ENCODE data around the gene CHD5.

The CHD5 gene

GRCh38 chr1:6128276-6129081 lies 51.6 kb downstream of the CHD5 start:
- Mint-ChIP-seq H3K36me3 (peaks cover 3% of the 10 kb centered on the region), H3K4me3 (no peak overlapping the region), H3K9me3 (ENCODE audit: low read depth) (peaks cover 7% of the 10 kb centered on the region), H3K4me1 (ENCODE audit: low read depth) (peaks cover 8% of the 10 kb centered on the region), H3K27ac (no peak overlapping the region), H3K27me3 (no peaks in the 10 kb centered on the region)

- Mint-ChIP-seq H3K4me1 (ENCODE audit: low read depth) (peaks cover 8% of the 10 kb centered on the region), H3K4me3 (no peak overlapping the region)
These were observed 52.4 kb downstream of the CHD5 start for GRCh38 chr1:6127587-6128163.

GRCh38 chr1:6126521-6127067 lies 53.5 kb downstream of the CHD5 start:
- Mint-ChIP-seq H3K9me3 (ENCODE audit: low read depth) (no peaks in the 10 kb centered on the region), H3K27me3 (no peaks in the 10 kb centered on the region), H3K4me3 (no peak overlapping the region), H3K4me1 (ENCODE audit: low read depth) (peaks cover 8% of the 10 kb centered on the region), H3K36me3 (no peaks in the 10 kb centered on the region), H3K27ac (no peak overlapping the region)

More at GRCh38 chr1:6127587-6128163, 52.4 kb downstream of the CHD5 start:
- Mint-ChIP-seq H3K36me3 (peaks cover 3% of the 10 kb centered on the region), H3K27ac (no peak overlapping the region), H3K27me3 (no peaks in the 10 kb centered on the region), H3K9me3 (ENCODE audit: low read depth) (peaks cover 7% of the 10 kb centered on the region)

- H3K27me3 Mint-ChIP-seq, result no peaks in the 10 kb centered on the region
- no peaks in the 10 kb centered on the region for H3K36me3 Mint-ChIP-seq
- peaks cover 8% of the 10 kb centered on the region for H3K4me1 Mint-ChIP-seq (ENCODE audit: low read depth)
- H3K4me3 Mint-ChIP-seq, result no peak overlapping the region
- no peaks in the 10 kb centered on the region for H3K9me3 Mint-ChIP-seq (ENCODE audit: low read depth)
- no peak overlapping the region for H3K27ac Mint-ChIP-seq
These were observed 54.1 kb downstream of the CHD5 start for GRCh38 chr1:6126028-6126427.

GRCh38 chr1:6125366-6125765 lies 54.8 kb downstream of the CHD5 start:
- H3K27me3 Mint-ChIP-seq, result no peaks in the 10 kb centered on the region

DNA sequence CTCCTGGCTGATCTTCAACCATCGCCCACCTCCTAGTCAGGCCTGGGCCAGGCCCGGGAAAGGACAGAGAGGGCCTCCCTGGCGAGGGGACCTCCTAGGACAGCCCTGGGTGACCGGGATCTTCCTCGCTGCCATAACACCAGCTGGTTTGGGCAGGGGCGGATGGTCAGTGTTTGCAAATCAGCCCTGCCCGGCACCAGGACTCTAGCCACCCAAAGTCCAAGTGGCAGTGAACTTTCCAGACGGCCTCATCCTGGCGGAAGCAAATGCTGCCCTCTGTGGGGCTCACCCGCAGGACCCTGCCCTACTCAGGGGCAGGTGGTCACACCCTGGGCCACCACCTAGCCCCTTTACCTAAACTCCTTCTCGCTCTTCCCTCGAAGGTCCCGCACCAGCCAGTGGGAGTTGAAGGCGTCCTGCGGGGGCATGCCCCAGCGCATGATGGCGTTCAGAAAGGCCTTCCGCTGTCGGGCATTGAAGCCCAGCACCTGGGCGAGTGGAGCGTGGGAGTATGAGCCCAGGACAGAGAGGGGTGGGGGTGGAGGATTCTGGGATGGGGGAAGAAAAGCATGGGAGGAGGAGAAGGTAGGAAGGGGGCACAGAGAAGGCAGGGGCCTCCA lies 55.3 kb downstream of the CHD5 start:
- Mint-ChIP-seq H3K4me1 (ENCODE audit: low read depth) (peaks cover 8% of the 10 kb centered on the region), H3K9me3 (ENCODE audit: low read depth) (no peaks in the 10 kb centered on the region), H3K27me3 (no peaks in the 10 kb centered on the region), H3K27ac (no peak overlapping the region), H3K36me3 (no peaks in the 10 kb centered on the region), H3K4me3 (no peak overlapping the region)

More at GRCh38 chr1:6125366-6125765, 54.8 kb downstream of the CHD5 start:
- Mint-ChIP-seq H3K4me3 (no peak overlapping the region), H3K27ac (no peak overlapping the region), H3K36me3 (no peaks in the 10 kb centered on the region), H3K9me3 (ENCODE audit: low read depth) (no peaks in the 10 kb centered on the region), H3K4me1 (ENCODE audit: low read depth) (peaks cover 8% of the 10 kb centered on the region)

- no peak overlapping the region for H3K27ac Mint-ChIP-seq
- no peaks in the 10 kb centered on the region for H3K36me3 Mint-ChIP-seq
- H3K4me3 Mint-ChIP-seq, result no peak overlapping the region
- H3K4me1 Mint-ChIP-seq (ENCODE audit: low read depth), result peaks cover 8% of the 10 kb centered on the region
- H3K9me3 Mint-ChIP-seq (ENCODE audit: low read depth), result no peaks in the 10 kb centered on the region
- H3K27me3 Mint-ChIP-seq, result no peaks in the 10 kb centered on the region
These were observed 55.8 kb downstream of the CHD5 start for GRCh38 chr1:6124341-6124740.

DNA sequence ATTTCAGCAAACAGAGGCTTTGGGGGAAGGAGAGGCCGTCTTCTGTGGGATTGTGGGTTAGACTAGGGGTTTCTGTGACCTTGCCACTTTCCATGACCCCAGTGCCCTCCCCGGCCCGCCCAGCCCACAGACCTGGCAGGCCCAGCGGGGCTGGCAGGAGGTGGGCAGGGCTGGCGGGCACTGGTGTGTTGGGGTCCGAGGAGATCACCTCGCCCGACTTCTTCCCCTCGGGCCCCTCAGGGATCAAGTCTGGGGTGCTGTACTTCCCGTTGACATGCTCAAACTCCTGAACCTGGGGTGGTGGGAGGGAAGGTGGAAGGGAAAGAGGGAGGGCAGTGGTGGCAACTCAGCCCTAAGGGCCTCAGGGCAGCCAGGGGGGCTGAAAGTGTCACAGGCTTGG lies 56.3 kb downstream of the CHD5 start:
- peaks cover 8% of the 10 kb centered on the region for H3K4me1 Mint-ChIP-seq (ENCODE audit: low read depth)
- H3K4me3 Mint-ChIP-seq, result no peak overlapping the region
- H3K36me3 Mint-ChIP-seq, result no peaks in the 10 kb centered on the region
- H3K9me3 Mint-ChIP-seq (ENCODE audit: low read depth), result no peaks in the 10 kb centered on the region
- H3K27ac Mint-ChIP-seq, result no peak overlapping the region
- no peaks in the 10 kb centered on the region for H3K27me3 Mint-ChIP-seq

DNA sequence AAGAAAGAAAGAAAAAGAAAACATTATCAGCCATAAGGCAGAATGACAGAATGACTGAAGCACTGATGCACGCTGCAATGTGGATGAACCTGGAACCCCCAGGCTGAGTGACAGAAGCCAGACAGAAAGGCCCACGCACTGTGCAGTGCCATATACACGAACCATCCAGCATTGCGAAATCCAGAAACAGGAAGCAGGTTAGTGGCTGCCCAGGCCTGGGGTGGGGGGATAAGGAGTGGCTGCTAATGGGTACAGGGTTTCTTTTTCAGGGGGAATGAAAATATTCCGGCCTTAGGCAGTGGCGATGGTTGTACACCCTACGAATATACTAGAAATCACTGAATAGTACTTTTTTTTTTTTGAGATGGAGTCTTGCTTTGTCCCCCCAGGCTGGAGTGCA lies 57.0 kb downstream of the CHD5 start:
- Mint-ChIP-seq H3K27ac (no peak overlapping the region), H3K9me3 (ENCODE audit: low read depth) (no peaks in the 10 kb centered on the region), H3K4me3 (no peak overlapping the region)

GRCh38 chr1:6121651-6122370 lies 58.3 kb downstream of the CHD5 start:
- Mint-ChIP-seq H3K9me3 (ENCODE audit: low read depth) (peaks cover 4% of the 10 kb centered on the region), H3K27me3 (no peaks in the 10 kb centered on the region), H3K36me3 (no peaks in the 10 kb centered on the region), H3K27ac (no peak overlapping the region), H3K4me1 (ENCODE audit: low read depth) (peaks cover 2% of the 10 kb centered on the region), H3K4me3 (no peak overlapping the region)

More for the DNA sequence above, 57.0 kb downstream of the CHD5 start:
- Mint-ChIP-seq H3K36me3 (no peaks in the 10 kb centered on the region), H3K4me1 (ENCODE audit: low read depth) (peaks cover 8% of the 10 kb centered on the region), H3K27me3 (no peaks in the 10 kb centered on the region)

DNA sequence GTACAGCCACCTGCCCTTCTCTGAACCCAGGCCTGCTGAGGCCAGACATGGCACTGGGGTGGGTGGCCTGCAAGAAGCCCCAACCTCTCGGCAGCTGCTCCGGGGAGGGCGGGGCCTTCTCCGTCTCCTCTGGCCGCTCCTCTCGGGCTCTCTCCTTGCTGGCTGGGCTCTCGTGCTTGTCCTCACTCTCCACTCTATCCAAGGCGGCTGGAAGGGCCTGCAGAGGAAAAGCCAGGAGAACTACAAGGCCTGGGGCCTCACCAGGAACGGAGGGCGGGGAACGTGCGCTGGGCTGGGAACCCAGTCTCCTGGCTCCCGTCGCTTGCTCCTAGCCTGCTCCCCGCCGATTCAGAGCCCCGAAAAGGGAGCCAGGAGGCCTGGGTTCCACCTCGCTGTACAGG lies 59.1 kb downstream of the CHD5 start:
- Mint-ChIP-seq H3K9me3 (ENCODE audit: low read depth) (peaks cover 7% of the 10 kb centered on the region), H3K4me3 (no peak overlapping the region)

GRCh38 chr1:6118415-6118814 lies 61.7 kb downstream of the CHD5 start:
- H3K9me3 Mint-ChIP-seq (ENCODE audit: low read depth), result peaks cover 7% of the 10 kb centered on the region
- no peaks in the 10 kb centered on the region for H3K4me1 Mint-ChIP-seq (ENCODE audit: low read depth)
- no peaks in the 10 kb centered on the region for H3K36me3 Mint-ChIP-seq
- no peaks in the 10 kb centered on the region for H3K27me3 Mint-ChIP-seq
- H3K4me3 Mint-ChIP-seq, result no peak overlapping the region
- no peak overlapping the region for H3K27ac Mint-ChIP-seq

More for the DNA sequence above, 59.1 kb downstream of the CHD5 start:
- H3K27ac Mint-ChIP-seq, result no peak overlapping the region
- no peaks in the 10 kb centered on the region for H3K27me3 Mint-ChIP-seq
- H3K4me1 Mint-ChIP-seq (ENCODE audit: low read depth), result no peaks in the 10 kb centered on the region
- no peaks in the 10 kb centered on the region for H3K36me3 Mint-ChIP-seq

- Mint-ChIP-seq H3K4me1 (ENCODE audit: low read depth) (no peaks in the 10 kb centered on the region), H3K9me3 (ENCODE audit: low read depth) (peaks cover 7% of the 10 kb centered on the region), H3K27me3 (peaks cover 2% of the 10 kb centered on the region), H3K36me3 (no peaks in the 10 kb centered on the region), H3K27ac (no peak overlapping the region), H3K4me3 (no peak overlapping the region)
These were observed 62.5 kb downstream of the CHD5 start for GRCh38 chr1:6117624-6118023.

GRCh38 chr1:6117064-6117463 lies 63.1 kb downstream of the CHD5 start:
- Mint-ChIP-seq H3K27ac (no peak overlapping the region), H3K36me3 (no peaks in the 10 kb centered on the region), H3K27me3 (peaks cover 2% of the 10 kb centered on the region), H3K9me3 (ENCODE audit: low read depth) (peaks cover 7% of the 10 kb centered on the region), H3K4me3 (no peak overlapping the region), H3K4me1 (ENCODE audit: low read depth) (no peaks in the 10 kb centered on the region)

DNA sequence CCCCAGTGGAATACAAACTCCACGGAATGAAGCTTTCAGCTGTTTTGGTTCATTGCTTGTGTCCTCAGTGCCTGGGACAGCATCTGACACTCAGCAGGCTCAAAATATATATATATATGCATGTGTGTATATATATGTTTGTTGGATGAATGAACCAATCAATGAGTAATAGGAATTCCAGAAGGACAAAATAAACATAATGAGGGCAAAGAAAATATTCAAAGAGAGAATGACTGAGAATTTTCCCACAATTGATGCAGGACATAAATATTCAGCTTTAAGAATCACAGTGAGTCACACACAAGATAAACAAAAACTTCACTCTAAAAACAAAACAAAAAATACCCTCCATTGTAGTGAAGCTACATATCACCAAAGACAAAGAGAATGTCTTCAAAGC lies 64.0 kb downstream of the CHD5 start:
- no peak overlapping the region for H3K27ac Mint-ChIP-seq
- H3K27me3 Mint-ChIP-seq, result peaks cover 3% of the 10 kb centered on the region
- H3K36me3 Mint-ChIP-seq, result no peaks in the 10 kb centered on the region
- no peaks in the 10 kb centered on the region for H3K4me1 Mint-ChIP-seq (ENCODE audit: low read depth)
- H3K4me3 Mint-ChIP-seq, result no peak overlapping the region
- H3K9me3 Mint-ChIP-seq (ENCODE audit: low read depth), result peaks cover 7% of the 10 kb centered on the region

Data from activated naive CD8-positive, alpha-beta T cell (primary cell).